ENCODE results near the gene OSBPL8.

GRCh38 chr12:76464631-76465166 is 94.9 kb downstream of the OSBPL8 start:
- TF ChIP-seq CTCF (IDR thresholded peaks at IDR 0.05) (no peak), ZFX (IDR thresholded peaks at IDR 0.05; ENCODE audit: borderline replicate concordance) (no peak)

All from 22Rv1 (cell line).